Measurements from ENCODE around the gene TMEM14C.
"Not testable (repeated sequence)": the region's sequence is repeated elsewhere in the genome, so short reads cannot be mapped to it uniquely, and the experiment has no call there.

TMEM14C gene

GRCh38 chr6:10720960-10721849, 1.7 kb upstream of the TMEM14C start:
- DNase-seq: not testable (repeated sequence)

DNA sequence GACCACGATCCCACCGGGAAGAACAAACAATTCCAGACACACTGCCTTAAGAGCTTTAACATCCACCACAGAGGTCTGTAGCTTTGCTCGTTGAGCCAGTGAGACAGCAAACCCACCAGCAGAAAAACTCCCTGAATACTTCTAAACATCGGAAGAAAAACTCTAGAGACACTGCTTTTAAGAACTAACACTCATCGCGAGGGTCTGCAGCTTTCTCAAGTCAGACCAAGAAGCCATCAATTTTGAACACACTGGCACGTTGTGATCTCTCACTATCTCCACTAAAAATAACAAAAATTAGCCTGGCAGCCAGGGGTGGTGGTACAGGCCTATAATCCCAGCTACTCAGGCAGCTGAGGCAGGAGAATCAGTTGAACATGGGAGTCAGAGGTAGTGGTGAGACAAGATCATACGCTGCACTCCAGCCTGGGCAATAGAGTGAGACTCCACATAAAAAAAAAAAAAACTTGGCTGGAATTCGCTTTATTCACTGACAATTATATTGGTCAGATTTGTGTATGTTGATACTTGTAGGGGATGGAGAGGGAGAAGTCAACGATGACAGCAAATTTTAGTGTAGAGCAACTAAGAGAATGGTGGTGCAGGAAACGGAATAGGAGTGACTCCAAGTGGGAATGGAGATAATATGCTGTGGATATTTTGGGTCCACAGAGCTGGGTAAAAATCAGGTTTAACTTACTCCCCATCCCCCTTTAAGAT, 860 bp upstream of the TMEM14C start:
- DNase-seq: no peak

- no peak for DNase-seq
Measured at GRCh38 chr6:10722570-10722819, 375 bp upstream of the TMEM14C start.

GRCh38 chr6:10723567-10723881, 654 bp downstream of the TMEM14C start:
- DNase-seq: peak; percentile 12

DNA sequence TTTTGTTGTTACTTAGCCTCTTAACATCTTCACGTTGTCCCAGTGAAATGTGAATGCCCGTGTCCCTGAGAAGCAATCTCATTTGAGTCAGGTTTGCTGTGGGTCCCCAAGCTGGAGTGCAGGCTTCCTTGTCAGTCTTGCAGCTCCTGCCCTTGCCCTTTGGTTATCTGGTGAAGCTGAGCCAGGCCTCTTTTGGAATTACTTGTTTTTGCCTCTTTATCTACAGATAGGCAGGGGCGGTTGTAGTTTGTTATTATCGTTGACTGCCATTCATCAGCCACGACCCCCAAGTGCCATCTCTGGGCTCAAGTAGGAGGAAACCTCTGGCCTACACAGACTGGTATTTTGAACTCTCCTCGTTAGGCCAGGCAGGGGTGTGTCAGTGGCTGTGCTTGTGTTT, 2.2 kb downstream of the TMEM14C start:
- no peak for DNase-seq

DNA sequence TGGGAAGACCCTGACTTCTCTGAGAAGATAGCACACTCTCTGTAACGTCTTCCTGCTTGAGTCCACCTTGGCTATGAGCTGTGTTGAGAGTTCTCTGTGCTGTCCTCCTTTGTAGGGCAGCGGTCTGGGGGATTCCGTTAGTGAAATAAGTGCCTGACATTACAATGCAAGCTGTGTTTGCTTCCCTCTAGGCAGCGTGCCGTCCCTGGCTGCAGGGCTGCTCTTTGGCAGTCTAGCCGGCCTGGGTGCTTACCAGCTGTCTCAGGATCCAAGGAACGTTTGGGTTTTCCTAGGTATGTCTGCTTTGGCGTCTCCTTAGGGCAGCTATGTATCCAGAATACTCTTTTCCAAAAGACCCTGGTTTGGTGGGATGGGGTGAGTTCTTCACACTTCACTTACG, 2.8 kb downstream of the TMEM14C start:
- no peak for DNase-seq

DNA sequence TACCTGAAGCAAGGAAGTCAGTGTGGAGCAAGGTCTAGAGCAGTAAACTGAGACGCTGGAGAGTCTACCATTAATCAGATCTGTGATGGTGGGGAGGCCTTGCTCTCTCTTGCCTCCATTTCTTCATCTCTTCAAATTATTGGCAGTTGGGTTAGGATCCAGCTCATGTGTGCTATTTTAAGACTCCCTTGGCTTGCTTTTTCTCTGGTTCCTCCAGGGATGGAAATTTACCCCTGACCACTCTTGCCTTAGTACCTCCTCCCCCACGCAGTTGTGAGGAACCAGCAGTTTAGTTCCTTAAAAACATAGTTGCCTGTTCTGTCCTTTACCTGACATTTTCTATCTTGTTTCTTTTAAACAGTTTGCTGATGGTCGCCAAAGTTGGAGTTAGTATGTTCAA, 7.4 kb downstream of the TMEM14C start:
- no peak for DNase-seq

GRCh38 chr6:10733151-10733715, 10.4 kb downstream of the TMEM14C start:
- DNase-seq: peak; percentile 17

GRCh38 chr6:10733863-10734262, 11.0 kb downstream of the TMEM14C start:
- DNase-seq: no peak

GRCh38 chr6:10736731-10737130, 13.9 kb downstream of the TMEM14C start:
- DNase-seq: no peak

DNA sequence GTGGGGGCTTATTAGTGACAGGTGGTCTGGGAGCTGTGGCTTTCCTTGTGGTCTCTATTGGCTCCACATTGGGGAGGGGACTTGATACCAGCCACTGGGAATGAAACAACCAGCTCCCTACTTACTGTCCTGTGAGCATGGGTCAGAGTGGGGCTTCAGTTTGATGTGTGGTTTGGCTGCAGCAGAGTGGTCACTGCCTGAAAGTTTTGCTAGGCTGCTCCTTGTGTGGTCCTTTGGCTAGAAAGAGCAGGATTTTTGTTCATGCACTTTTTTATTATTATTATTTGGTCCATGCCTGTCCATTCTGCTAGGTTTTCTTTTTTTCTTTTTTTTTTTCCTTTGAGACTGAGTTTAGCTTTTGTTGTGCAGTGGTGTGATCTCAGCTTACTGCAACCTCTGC, 17.2 kb downstream of the TMEM14C start:
- DNase-seq: no peak

GRCh38 chr6:10741643-10742042, 18.8 kb downstream of the TMEM14C start:
- DNase-seq: not testable (repeated sequence)

DNA sequence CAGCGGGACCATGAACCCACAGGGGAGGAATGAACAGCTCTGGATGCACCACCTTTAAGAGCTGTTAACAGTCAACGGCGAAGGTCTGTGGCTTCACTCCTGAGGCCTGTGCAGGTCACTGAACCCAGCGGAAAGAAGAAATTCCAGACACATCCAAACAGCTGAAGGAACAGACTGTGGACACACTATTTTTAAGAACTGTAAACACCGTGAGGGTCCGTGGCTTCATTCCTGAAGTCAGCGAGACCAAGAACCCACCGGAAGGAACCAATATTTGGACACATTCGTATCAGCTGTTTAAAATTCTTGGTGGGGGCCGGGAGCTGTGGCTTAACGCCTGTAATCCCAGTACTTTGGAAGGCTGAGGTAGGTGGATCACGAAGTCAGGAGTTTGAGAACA, 19.4 kb downstream of the TMEM14C start:
- no peak for DNase-seq

DNA sequence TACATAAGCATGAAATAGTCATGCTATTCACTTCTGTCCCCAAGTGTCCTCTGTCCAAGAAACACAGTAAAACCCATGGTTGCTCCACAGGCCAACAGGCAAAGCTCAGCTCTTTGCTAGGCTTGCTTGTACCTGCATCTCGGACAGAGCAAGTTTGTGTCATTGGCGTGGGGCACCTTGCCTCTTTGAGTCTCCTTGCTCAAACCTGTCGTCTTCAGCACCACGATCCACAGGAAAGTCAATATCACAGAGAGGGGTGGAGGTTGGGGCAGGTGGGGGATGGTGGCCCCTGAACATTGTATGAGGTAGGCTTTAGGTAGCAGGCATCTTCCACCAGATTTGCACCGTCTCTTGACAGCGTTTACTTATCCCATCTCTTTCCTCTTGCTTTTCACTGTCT, 20.6 kb downstream of the TMEM14C start:
- no peak for DNase-seq

- no peak for DNase-seq
Measured at GRCh38 chr6:10745116-10745515, 22.2 kb downstream of the TMEM14C start.

DNA sequence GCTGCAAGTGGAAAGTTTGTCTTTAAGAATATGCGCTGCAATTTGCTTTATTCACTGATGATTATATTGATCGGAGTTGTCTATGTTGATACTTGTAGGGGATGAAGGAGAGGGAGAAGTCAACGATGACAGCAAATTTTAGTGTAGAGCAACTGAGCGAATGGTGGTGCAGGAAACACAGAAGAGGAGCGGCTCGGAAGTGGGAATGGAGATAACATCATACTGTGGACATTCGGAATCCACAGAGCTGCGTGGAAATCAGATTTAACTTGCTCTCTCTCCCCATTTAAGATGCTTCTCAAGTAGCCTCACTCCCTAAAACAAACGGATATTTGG, 24.0 kb downstream of the TMEM14C start:
- no peak for DNase-seq

DNA sequence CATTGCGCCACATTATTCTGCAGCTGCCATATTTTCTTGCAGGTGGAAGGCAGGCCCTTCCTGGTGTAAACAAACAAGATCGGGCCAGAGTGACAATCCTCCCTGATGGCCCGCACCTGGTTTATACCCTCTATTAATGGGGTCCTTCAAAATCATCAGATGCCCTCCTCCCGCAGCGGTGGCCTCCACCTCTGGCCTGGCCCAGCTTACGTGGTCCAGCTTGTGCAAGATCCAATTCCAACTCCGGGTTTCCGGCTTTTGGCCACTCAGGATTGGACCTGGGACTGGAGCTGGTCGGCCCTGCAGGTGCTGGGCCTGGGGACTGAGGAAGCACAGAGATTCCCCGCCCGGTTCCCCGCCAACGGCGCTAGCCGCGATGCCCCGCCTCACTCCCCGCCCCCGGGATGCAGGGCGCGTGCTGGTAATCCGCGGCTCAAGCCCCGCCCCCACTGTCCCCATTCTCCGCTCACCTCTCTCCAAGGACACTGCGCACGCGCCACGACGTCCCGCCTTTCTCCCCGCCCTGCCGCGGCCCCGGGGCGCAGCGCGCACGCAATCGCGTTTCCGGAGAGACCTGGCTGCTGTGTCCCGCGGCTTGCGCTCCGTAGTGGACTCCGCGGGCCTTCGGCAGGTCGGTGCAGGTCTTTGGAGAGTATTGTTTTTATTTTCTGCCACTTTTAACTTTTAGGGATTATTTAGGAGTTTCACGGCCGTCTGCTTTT, 24.5 kb downstream of the TMEM14C start, which contains the start of gene TMEM14B:
TSS of gene TMEM14B (plus strand) at position 555 of the 722 bp plus-strand sequence. CDS start 1,441 bp downstream, outside the sequence.
- DNase-seq: peak; percentile 96

GRCh38 chr6:10749734-10750133, 26.9 kb downstream of the TMEM14C start:
- no peak for DNase-seq

- not testable (repeated sequence) for DNase-seq
Measured at GRCh38 chr6:10750568-10750967, 27.7 kb downstream of the TMEM14C start.

DNA sequence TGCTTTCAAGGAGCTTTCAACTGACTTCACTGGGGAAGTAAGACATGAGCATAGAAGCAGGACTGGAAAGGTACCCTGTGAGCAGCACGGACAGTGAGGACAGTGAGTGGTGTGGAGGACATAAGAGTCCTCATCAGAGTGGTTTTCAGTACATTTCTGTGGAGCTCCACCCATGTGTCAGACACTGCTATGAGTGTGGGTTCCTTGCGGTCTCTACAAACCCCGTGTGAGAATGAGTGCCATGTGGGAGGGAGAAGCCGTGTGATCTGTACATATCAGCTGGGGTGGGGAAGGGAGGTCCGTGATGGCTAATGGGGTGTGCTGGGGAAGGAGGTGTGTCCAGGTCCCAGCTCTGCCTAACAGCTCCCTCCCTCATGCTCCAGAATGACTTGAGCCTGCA, 28.9 kb downstream of the TMEM14C start:
- DNase-seq: not testable (repeated sequence)

DNA sequence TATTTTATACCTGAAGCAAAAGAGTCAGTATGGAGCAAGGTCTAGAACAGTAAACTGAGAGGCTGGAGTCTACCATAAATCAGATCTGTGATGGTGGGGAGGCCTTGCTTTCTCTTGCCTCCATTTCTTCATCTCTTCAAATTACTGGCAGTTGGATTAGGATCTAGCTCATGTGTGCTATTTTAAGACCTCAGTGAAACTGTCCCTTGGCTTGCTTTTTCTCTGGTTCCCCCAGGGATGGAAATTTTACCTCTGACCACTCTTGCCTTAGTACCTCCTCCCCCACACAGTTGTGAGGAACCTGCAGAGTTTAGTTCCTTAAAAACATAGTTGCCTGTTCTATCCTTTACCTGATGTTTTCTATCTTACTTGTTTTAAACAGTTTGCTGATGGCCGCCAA, 33.2 kb downstream of the TMEM14C start:
- no peak for DNase-seq

DNA sequence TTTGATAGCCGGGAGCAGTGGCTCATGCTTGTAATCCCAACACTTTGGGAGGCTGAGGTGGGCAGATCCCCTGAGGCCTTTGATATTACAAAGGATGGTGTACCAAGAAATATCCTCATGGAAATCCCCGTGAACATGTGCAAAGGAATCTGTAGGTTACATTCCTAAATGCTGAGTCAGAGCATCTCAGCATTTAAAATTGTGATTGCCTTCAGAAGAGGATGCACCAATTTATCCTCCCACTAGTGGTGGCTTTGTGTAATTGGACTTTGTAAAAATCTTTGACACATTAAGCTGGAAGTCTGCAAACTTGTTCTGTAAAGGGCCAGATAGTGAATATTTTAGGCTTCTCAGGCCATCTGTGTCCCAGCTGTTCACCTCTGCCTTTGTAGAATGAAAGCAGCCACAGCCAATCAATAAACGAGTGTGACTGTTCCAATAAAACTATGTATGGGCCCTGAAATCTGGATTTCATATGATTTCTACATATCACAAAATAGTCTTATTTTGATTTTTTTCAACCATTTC, 36.5 kb downstream of the TMEM14C start:
- DNase-seq: peak; percentile 94

- peak; percentile 67 for DNase-seq
Measured at GRCh38 chr6:10759884-10760329, 37.0 kb downstream of the TMEM14C start.
